Measurements from ENCODE around the gene MIDN. TPM values are rescaled to one million over a fixed set of nuclear protein-coding genes. Genes with fewer than 3 reads are reported as not detected.

MIDN gene
- total RNA-seq, 1 donor from 2014 or later = 68.3 TPM

DNA sequence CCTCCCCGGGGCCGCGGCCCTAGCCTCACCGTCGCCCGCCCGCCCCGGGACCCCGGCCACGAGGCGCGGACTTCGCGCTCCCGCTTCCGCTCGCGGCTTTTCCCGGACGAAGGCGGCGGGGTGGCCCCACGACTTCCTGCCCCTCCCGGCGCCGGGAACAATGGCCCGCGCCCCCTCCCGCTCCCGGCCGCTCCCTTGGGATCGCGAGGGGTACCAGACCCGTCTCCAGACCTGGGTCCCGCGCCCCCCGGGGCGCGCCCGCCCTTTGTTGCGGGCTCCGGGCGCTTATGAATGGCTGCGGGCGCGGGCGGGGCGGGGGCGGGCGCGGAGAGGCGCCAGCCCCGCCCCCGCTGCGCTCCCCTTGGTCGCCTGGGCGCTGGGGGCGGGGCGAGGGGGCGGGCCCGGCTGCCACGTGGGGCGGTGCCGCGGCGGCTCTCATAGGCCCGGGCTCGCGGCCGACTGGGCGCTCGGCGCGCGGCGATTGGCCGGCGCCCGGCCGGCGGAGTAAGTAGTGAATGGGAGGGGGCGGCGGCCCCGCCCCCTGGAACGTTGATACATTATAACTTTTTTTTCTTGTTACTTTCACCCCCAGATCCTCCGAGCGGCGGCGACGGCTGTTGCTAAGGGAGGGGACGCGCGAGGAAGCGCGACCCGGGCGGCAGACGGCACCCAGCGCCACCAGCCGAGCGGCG is 1.1 kb downstream of the MIDN start:
- Mint-ChIP-seq H3K36me3 (ENCODE audit: low read depth) (peaks cover 10% of the 10 kb centered on the region), H3K27me3 (ENCODE audit: low read depth) (no peaks in the 10 kb centered on the region), H3K27ac (ENCODE audit: unreplicated experiment) (peak overlapping the region; percentile 66), H3K9me3 (ENCODE audit: low read depth) (no peaks in the 10 kb centered on the region), H3K4me3 (ENCODE audit: unreplicated experiment) (peak overlapping the region; percentile 63), H3K4me1 (ENCODE audit: low read depth) (peaks cover 16% of the 10 kb centered on the region)
- DNase-seq (ENCODE audit: low spot score) = no peak
- TF ChIP-seq, protein P1, sequence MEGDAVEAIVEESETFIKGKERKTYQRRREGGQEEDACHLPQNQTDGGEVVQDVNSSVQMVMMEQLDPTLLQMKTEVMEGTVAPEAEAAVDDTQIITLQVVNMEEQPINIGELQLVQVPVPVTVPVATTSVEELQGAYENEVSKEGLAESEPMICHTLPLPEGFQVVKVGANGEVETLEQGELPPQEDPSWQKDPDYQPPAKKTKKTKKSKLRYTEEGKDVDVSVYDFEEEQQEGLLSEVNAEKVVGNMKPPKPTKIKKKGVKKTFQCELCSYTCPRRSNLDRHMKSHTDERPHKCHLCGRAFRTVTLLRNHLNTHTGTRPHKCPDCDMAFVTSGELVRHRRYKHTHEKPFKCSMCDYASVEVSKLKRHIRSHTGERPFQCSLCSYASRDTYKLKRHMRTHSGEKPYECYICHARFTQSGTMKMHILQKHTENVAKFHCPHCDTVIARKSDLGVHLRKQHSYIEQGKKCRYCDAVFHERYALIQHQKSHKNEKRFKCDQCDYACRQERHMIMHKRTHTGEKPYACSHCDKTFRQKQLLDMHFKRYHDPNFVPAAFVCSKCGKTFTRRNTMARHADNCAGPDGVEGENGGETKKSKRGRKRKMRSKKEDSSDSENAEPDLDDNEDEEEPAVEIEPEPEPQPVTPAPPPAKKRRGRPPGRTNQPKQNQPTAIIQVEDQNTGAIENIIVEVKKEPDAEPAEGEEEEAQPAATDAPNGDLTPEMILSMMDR (IDR thresholded peaks at IDR 0.05) = no peak

- H3K36me3 Mint-ChIP-seq (ENCODE audit: low read depth) = peaks cover 14% of the 10 kb centered on the region
- no peaks in the 10 kb centered on the region for H3K9me3 Mint-ChIP-seq (ENCODE audit: low read depth)
- H3K4me1 Mint-ChIP-seq (ENCODE audit: low read depth) = peaks cover 17% of the 10 kb centered on the region
- H3K27ac Mint-ChIP-seq (ENCODE audit: unreplicated experiment) = no peak overlapping the region
- TF ChIP-seq, protein P1 (IDR thresholded peaks at IDR 0.05) = no peak
- no peaks in the 10 kb centered on the region for H3K27me3 Mint-ChIP-seq (ENCODE audit: low read depth)
- H3K4me3 Mint-ChIP-seq (ENCODE audit: unreplicated experiment) = peak overlapping the region; percentile 63
- DNase-seq (ENCODE audit: low spot score) = no peak
Observed at GRCh38 chr19:1249990-1250436, 1.6 kb downstream of the MIDN start.

- Mint-ChIP-seq H3K27ac (ENCODE audit: unreplicated experiment) (peak overlapping the region; percentile 92), H3K27me3 (ENCODE audit: low read depth) (no peaks in the 10 kb centered on the region), H3K4me3 (ENCODE audit: unreplicated experiment) (peak overlapping the region; percentile 90), H3K36me3 (ENCODE audit: low read depth) (peaks cover 19% of the 10 kb centered on the region), H3K9me3 (ENCODE audit: low read depth) (no peaks in the 10 kb centered on the region), H3K4me1 (ENCODE audit: low read depth) (peaks cover 24% of the 10 kb centered on the region)
- TF ChIP-seq, protein P1 (IDR thresholded peaks at IDR 0.05) = no peak
- no peak for DNase-seq (ENCODE audit: low spot score)
Observed at GRCh38 chr19:1250437-1251260, 2.3 kb downstream of the MIDN start.

GRCh38 chr19:1251330-1252220 is 3.2 kb downstream of the MIDN start:
- peak overlapping the region; percentile 90 for H3K4me3 Mint-ChIP-seq (ENCODE audit: unreplicated experiment)
- H3K27ac Mint-ChIP-seq (ENCODE audit: unreplicated experiment) = peak overlapping the region; percentile 92
- peaks cover 22% of the 10 kb centered on the region for H3K36me3 Mint-ChIP-seq (ENCODE audit: low read depth)
- TF ChIP-seq, protein P1 (IDR thresholded peaks at IDR 0.05) = no peak
- no peaks in the 10 kb centered on the region for H3K27me3 Mint-ChIP-seq (ENCODE audit: low read depth)
- H3K4me1 Mint-ChIP-seq (ENCODE audit: low read depth) = peaks cover 33% of the 10 kb centered on the region
- no peaks in the 10 kb centered on the region for H3K9me3 Mint-ChIP-seq (ENCODE audit: low read depth)
- no peak for DNase-seq (ENCODE audit: low spot score)
